A549 (cell line): ENCODE measurements around the gene CORO2B. TPM values are rescaled to one million over a fixed set of nuclear protein-coding genes. Genes with fewer than 3 reads are reported as not detected.

ENCODE experiments used
- ATAC-seq, 2 experiments: fragments of 200-7000 bp in 1 of 2; fragments of >200 bp in 1 of 2; cut with Nextera tagmentation in 1 of 2; cut with Tn5 transposase in 1 of 2; 3 replicates each; pipeline versions ENCODE4 v1.8.0 to v1.9.1; 2018 to 2020; ENCODE audit warnings: mild to moderate bottlenecking in 1 of 2, moderate library complexity in 1 of 2
- CTCF ChIA-PET: fragments of 300-600 bp; sonication (Branson Sonifier 250); formaldehyde crosslinking; extraction: SDS; loops from one replicate; lab custom pipeline; 2021; ENCODE audit warnings: antibody characterized with exemption, inconsistent platforms; lab: Yijun Ruan, JAX
- POLR2A ChIA-PET: fragments of 350-600 bp; formaldehyde crosslinking; extraction: SDS; loops from one replicate; lab custom pipeline; 2021; ENCODE audit warnings: antibody characterized with exemption, inconsistent platforms; lab: Yijun Ruan, JAX
- DNase-seq, 2 experiments: peaks; one replicate each; pipeline versions ENCODE4 v3.0.0 to v3.0.0-alpha.2; 2011 to 2016; ENCODE audit warnings: low read depth in 1 of 2, low spot score in 1 of 2
- FAIRE-seq: peaks from 2 replicates; lab custom pipeline; 2011; peaks lifted over from hg19 to GRCh38; lab: Jason Lieb, UNC
- H3K27ac ChIP-seq, 2 experiments: fragments of >200 bp; sonication (Bioruptor Twin); formaldehyde crosslinking; 3 replicates each; pipeline ENCODE4 v1.5.1; 2016 to 2017
- H3K4me1 ChIP-seq: fragments of >200 bp; sonication (Bioruptor Twin); formaldehyde crosslinking; 3 replicates; pipeline ENCODE4 v1.6.1; 2016
- H3K4me2 ChIP-seq: fragments of >200 bp; sonication (Bioruptor Twin); formaldehyde crosslinking; 3 replicates; pipeline ENCODE4 v1.6.1; 2016
- H3K4me3 ChIP-seq: fragments of >200 bp; sonication (Bioruptor Twin); formaldehyde crosslinking; 3 replicates; pipeline ENCODE4 v1.5.1; 2016
- H3K9me3 ChIP-seq: fragments of >200 bp; sonication (Bioruptor Twin); formaldehyde crosslinking; 3 replicates; pipeline ENCODE4 v1.6.1; 2016
- CBX2 ChIP-seq: fragments of 200-600 bp; sonication (generic); IDR thresholded peaks from 2 replicates; pipeline ENCODE4 v1.6.1; 2016; ENCODE audit warnings: low read depth, mild to moderate bottlenecking, borderline replicate concordance
- CBX8 ChIP-seq: fragments of 200-600 bp; sonication (generic); IDR thresholded peaks from 2 replicates; pipeline ENCODE4 v1.6.1; 2016
- CEBPB ChIP-seq, 2 experiments: fragments of >200 bp in 1 of 2; sonication (Bioruptor Twin) in 1 of 2; formaldehyde crosslinking in 1 of 2; IDR thresholded peaks; 2 replicates each; pipeline ENCODE4 v1.6.1; 2012 to 2016
- CHD2 ChIP-seq: fragments of 150-350 bp; IDR thresholded peaks from 2 replicates; pipeline ENCODE4 v1.6.1; 2014; ENCODE audit warnings: low read length; ENCODE audit not compliant: partially characterized antibody
- CHD4 ChIP-seq: fragments of 200-600 bp; sonication (generic); IDR thresholded peaks from 2 replicates; pipeline ENCODE4 v1.6.1; 2016; ENCODE audit warnings: antibody characterized with exemption, mild to moderate bottlenecking, borderline replicate concordance
- EHMT2 ChIP-seq: fragments of 200-600 bp; sonication (generic); IDR thresholded peaks from 2 replicates; pipeline ENCODE4 v1.6.1; 2016; ENCODE audit warnings: antibody characterized with exemption, low read depth, mild to moderate bottlenecking, moderate library complexity
- ESRRA ChIP-seq: fragments of 150-350 bp; IDR thresholded peaks from 2 replicates; pipeline ENCODE4 v1.6.1; 2014; ENCODE audit warnings: mild to moderate bottlenecking, low read length, borderline replicate concordance
- FOSB ChIP-seq: fragments of 250-450 bp; sonication (Bioruptor Pico); IDR thresholded peaks from 2 replicates; pipeline ENCODE4 v1.5.0; 2020; ENCODE audit warnings: mild to moderate bottlenecking, moderate library complexity
- FOSL2 ChIP-seq, 2 experiments: fragments of 450-650 bp in 1 of 2; fragments of >200 bp in 1 of 2; sonication (Bioruptor Twin) in 1 of 2; formaldehyde crosslinking; IDR thresholded peaks; 2 replicates each; pipeline versions ENCODE4 v1.5.0 to v1.6.1; 2016 to 2020; ENCODE audit warnings: mild to moderate bottlenecking in 1 of 2, moderate library complexity in 1 of 2
- FOXS1 ChIP-seq: fragments of 250-450 bp; sonication (Bioruptor Pico); IDR thresholded peaks from 2 replicates; pipeline ENCODE4 v1.5.0; 2020; ENCODE audit warnings: mild to moderate bottlenecking, moderate library complexity
- HDAC2 ChIP-seq: fragments of 200-600 bp; sonication (generic); IDR thresholded peaks from 2 replicates; pipeline ENCODE4 v1.6.1; 2016
- HEYL ChIP-seq: fragments of 250-450 bp; sonication (Bioruptor Pico); IDR thresholded peaks from 2 replicates; pipeline ENCODE4 v1.8.0; 2021; ENCODE audit warnings: mild to moderate bottlenecking, moderate library complexity
- HOXB13 ChIP-seq: fragments of 250-450 bp; sonication (Bioruptor Pico); IDR thresholded peaks from 2 replicates; pipeline ENCODE4 v1.5.0; 2020; ENCODE audit warnings: low read depth, mild to moderate bottlenecking, moderate library complexity
- JUN ChIP-seq, 2 experiments: fragments of >200 bp; sonication (Bioruptor Twin); formaldehyde crosslinking; IDR thresholded peaks; 2 replicates in 1 of 2; 3 replicates in 1 of 2; pipeline ENCODE4 v1.6.1; 2016 to 2017
- JUNB ChIP-seq: fragments of >200 bp; sonication (Bioruptor Twin); formaldehyde crosslinking; IDR thresholded peaks from 2 replicates; pipeline ENCODE4 v1.6.1; 2016
- KDM5A ChIP-seq: fragments of 200-600 bp; sonication (generic); IDR thresholded peaks from 2 replicates; pipeline ENCODE4 v1.6.1; 2016; ENCODE audit warnings: antibody characterized with exemption, mild to moderate bottlenecking
- MAFK ChIP-seq: fragments of 450-650 bp; IDR thresholded peaks from 2 replicates; pipeline ENCODE4 v1.6.1; 2014; ENCODE audit not compliant: partially characterized antibody
- MAZ ChIP-seq: fragments of 150-350 bp; IDR thresholded peaks from 2 replicates; pipeline ENCODE4 v1.6.1; 2014; ENCODE audit warnings: antibody characterized with exemption, low read depth, low read length, borderline replicate concordance
- MYC ChIP-seq: IDR thresholded peaks from 2 replicates; pipeline ENCODE4 v1.6.1; 2012; ENCODE audit warnings: mild to moderate bottlenecking, inconsistent platforms, low read length, improper control_type of control experiment, borderline replicate concordance
- NPAS2 ChIP-seq: fragments of 250-450 bp; sonication (Bioruptor Pico); IDR thresholded peaks from 2 replicates; pipeline ENCODE4 v1.8.0; 2022; ENCODE audit warnings: mild to moderate bottlenecking, moderate library complexity, borderline replicate concordance
- NR3C1 ChIP-seq: fragments of >200 bp; sonication (Bioruptor Twin); formaldehyde crosslinking; IDR thresholded peaks from 3 replicates; pipeline ENCODE4 v1.6.1; 2017
- POLR2AphosphoS2 ChIP-seq: conservative IDR thresholded peaks from 2 replicates; pipeline ENCODE4 v1.6.1; 2012; ENCODE audit warnings: low read length, improper control_type of control experiment, inconsistent platforms
- RNF2 ChIP-seq: fragments of 200-600 bp; sonication (generic); IDR thresholded peaks from 2 replicates; pipeline ENCODE4 v1.6.1; 2016; ENCODE audit warnings: low read depth, mild to moderate bottlenecking, antibody characterized with exemption, moderate library complexity, borderline replicate concordance
- SREBF2 ChIP-seq: fragments of 450-650 bp; IDR thresholded peaks from 2 replicates; pipeline ENCODE4 v1.6.1; 2014; ENCODE audit warnings: mild to moderate bottlenecking, moderate library complexity
- TFCP2L1 ChIP-seq: fragments of 250-450 bp; sonication (Bioruptor Pico); IDR thresholded peaks from 2 replicates; pipeline ENCODE4 v1.5.0; 2021; ENCODE audit warnings: mild to moderate bottlenecking
- ZC3H11A ChIP-seq: fragments of 450-650 bp; IDR thresholded peaks from 2 replicates; pipeline ENCODE4 v1.6.1; 2014; ENCODE audit warnings: antibody characterized with exemption, mild to moderate bottlenecking
- ZFP36 ChIP-seq: fragments of 450-650 bp; IDR thresholded peaks from 2 replicates; pipeline ENCODE4 v1.6.1; 2014; ENCODE audit warnings: borderline replicate concordance; ENCODE audit not compliant: partially characterized antibody
- WGBS: methylation state at CpG from one replicate; pipeline ENCODE4 v1.1.6; 2017; ENCODE audit errors: missing lambda C conversion rate; 5-methylcytosine and 5-hydroxymethylcytosine counted together
- polyA plus RNA-seq, 4 experiments: library from polyadenylated mRNA; depleted of rRNA in 3 of 4; stranded (reverse); fragments of >200 nt; fragmentation: RNase III in 1 of 4; extraction: RNeasy Plus Mini Kit Qiagen cat#74134 plus additional on column Dnase treatment in 1 of 4; gene quantifications; 2 replicates in 3 of 4; 3 replicates in 1 of 4; pipeline ENCODE4 v1.2.3, GENCODE V29; 2011 to 2017
- TF ChIP-seq, protein P1 (sequence below): fragments of 150-350 bp; IDR thresholded peaks from 2 replicates; pipeline ENCODE4 v1.6.1; 2014; ENCODE audit warnings: low read depth, mild to moderate bottlenecking, low read length
- TF ChIP-seq, protein P2 (sequence below): IDR thresholded peaks from 2 replicates; pipeline ENCODE4 v1.6.1; 2012
- TF ChIP-seq, protein P3 (sequence below): fragments of 450-650 bp; IDR thresholded peaks from 2 replicates; pipeline ENCODE4 v1.6.1; 2014; ENCODE audit warnings: antibody characterized with exemption

The CORO2B gene
- polyA plus RNA-seq, 2 of the 4 experiments (the other 2 are of a cell fraction), result 2.0 to 2.3 TPM

DNA sequence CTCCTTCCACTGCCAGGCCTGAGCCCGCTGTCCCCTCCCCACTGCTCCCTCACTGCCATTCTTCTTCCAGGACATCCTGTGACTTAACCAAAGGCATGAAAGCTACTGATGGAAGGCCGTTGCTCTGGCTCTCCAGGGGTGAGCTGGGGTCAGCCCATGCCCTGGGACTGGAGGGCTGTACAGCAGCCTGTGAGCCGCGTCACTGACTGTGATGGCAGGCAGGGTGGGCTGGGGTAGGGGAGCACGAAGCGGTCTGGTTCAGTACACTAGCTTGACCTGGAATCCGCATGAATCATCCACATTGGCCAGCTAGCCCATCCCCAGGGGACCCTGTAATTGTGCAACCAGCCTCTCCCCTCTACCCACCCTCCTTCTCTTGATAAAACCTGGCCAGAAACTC lies 30.8 kb downstream of the CORO2B start (continued):
- TF ChIP-seq MYC, result no peak
- TF ChIP-seq NR3C1, result no peak

DNA sequence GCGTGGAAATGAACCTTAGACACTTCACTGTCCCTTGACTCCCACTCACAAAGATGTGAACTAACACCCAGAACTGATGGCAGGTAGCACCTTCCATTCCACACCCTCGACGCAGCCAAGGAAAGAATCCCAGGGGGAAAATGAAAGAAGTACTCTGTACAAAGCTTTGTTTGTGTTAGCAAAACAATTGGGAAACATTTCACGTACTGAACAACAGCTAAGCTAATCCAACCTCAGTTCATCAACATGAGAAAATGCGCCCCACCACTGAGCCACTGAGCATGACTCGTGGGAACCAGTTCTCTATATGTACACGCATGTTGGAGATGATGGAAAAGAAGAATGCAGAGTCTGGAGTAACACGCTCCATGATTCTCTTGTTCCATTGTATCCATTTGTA lies 32.0 kb downstream of the CORO2B start:
- no peak for ATAC-seq
- WGBS, result 78% methylated on average over 8 of the region's 8 CpGs
- TF ChIP-seq ESRRA, result no peak
- no peak for TF ChIP-seq FOSB
- TF ChIP-seq EHMT2, result no peak
- TF ChIP-seq POLR2AphosphoS2, result no peak
- TF ChIP-seq SREBF2, result no peak
- TF ChIP-seq CEBPB (IDR thresholded peaks at IDR 0.05), result no peak
- no peak for TF ChIP-seq KDM5A
- no peak for TF ChIP-seq ZFP36
- TF ChIP-seq CHD2, result no peak
- no peak for TF ChIP-seq MAZ
- TF ChIP-seq HDAC2, result no peak
- TF ChIP-seq HOXB13, result no peak
- TF ChIP-seq JUNB, result no peak
- no peak for TF ChIP-seq FOSL2 (IDR thresholded peaks at IDR 0.05)
- no peak for TF ChIP-seq FOSL2 (CRISPR knock-in tag; IDR thresholded peaks at IDR 0.05)
- TF ChIP-seq FOXS1 (CRISPR knock-in tag), result no peak
- no peak for TF ChIP-seq ZC3H11A
- TF ChIP-seq CBX2, result no peak
- TF ChIP-seq TFCP2L1 (CRISPR knock-in tag), result no peak
- TF ChIP-seq, protein P1, sequence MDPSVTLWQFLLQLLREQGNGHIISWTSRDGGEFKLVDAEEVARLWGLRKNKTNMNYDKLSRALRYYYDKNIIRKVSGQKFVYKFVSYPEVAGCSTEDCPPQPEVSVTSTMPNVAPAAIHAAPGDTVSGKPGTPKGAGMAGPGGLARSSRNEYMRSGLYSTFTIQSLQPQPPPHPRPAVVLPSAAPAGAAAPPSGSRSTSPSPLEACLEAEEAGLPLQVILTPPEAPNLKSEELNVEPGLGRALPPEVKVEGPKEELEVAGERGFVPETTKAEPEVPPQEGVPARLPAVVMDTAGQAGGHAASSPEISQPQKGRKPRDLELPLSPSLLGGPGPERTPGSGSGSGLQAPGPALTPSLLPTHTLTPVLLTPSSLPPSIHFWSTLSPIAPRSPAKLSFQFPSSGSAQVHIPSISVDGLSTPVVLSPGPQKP, result no peak
- TF ChIP-seq CHD4, result no peak
- Histone ChIP-seq H3K4me2 (no peak overlapping the region), H3K9me3 (0 out of 3 replicates have a peak, but pooled peaks cover 2% of the 10 kb centered on the region), H3K4me3 (no peak overlapping the region), H3K27ac (no peak overlapping the region), H3K4me1 (no peaks in the 10 kb centered on the region)
- DNase-seq, result no peak
- ChIA-PET CTCF (interaction anchor here (0.7 to 1.5 kb wide), 3 partner anchors 9 to 41 kb away, joined by 3 read pairs; no protein-coding TSS in a partner anchor), POLR2A (no interaction called here)
- FAIRE-seq, result no peak

DNA sequence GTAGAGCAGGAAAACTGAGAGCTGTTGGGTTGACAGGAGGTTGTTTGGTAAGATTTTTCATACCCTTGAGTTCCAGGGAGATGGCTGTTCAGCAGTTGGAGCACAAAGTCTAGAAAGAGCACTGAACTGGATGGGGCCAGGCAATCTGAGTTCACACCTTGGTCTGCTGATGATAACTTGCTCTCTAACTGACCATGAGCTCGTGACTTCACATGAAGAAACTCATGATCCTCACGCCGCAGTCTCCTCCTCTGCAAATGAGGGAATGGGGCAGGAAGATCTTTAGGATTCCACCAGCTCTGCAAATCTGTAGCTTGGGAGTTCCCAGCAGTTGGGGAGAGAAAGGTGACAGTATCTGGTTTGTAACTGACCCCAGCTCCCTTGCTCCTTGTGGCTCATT lies 33.7 kb downstream of the CORO2B start:
- Histone ChIP-seq H3K9me3 (no peaks in the 10 kb centered on the region), H3K4me1 (0 out of 3 replicates have a peak, but pooled peaks cover 3% of the 10 kb centered on the region), H3K27ac (no peak overlapping the region), H3K4me3 (no peak overlapping the region), H3K4me2 (no peak overlapping the region)
- TF ChIP-seq, protein P2, sequence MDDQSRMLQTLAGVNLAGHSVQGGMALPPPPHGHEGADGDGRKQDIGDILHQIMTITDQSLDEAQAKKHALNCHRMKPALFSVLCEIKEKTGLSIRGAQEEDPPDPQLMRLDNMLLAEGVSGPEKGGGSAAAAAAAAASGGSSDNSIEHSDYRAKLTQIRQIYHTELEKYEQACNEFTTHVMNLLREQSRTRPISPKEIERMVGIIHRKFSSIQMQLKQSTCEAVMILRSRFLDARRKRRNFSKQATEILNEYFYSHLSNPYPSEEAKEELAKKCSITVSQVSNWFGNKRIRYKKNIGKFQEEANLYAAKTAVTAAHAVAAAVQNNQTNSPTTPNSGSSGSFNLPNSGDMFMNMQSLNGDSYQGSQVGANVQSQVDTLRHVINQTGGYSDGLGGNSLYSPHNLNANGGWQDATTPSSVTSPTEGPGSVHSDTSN, result no peak
- TF ChIP-seq RNF2 (no peak), HEYL (CRISPR knock-in tag) (no peak), MAFK (no peak), JUN (IDR thresholded peaks at IDR 0.05) (no peak), POLR2AphosphoS2 (no peak), NPAS2 (no peak), CBX8 (no peak)
- TF ChIP-seq, protein P3, sequence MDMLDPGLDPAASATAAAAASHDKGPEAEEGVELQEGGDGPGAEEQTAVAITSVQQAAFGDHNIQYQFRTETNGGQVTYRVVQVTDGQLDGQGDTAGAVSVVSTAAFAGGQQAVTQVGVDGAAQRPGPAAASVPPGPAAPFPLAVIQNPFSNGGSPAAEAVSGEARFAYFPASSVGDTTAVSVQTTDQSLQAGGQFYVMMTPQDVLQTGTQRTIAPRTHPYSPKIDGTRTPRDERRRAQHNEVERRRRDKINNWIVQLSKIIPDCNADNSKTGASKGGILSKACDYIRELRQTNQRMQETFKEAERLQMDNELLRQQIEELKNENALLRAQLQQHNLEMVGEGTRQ, result no peak
- ChIA-PET POLR2A (no interaction called here), CTCF (interaction anchor here (1.0 to 3.3 kb wide), 7 partner anchors 9 to 96 kb away, joined by 3 to 13 read pairs (median 3); no protein-coding TSS in a partner anchor)
- ATAC-seq (no peak), DNase-seq (no peak), FAIRE-seq (no peak)
- 66% methylated on average over 3 of the region's 3 CpGs for WGBS
